Measurements from ENCODE around the gene OTOP1.

OTOP1 gene, protein sequence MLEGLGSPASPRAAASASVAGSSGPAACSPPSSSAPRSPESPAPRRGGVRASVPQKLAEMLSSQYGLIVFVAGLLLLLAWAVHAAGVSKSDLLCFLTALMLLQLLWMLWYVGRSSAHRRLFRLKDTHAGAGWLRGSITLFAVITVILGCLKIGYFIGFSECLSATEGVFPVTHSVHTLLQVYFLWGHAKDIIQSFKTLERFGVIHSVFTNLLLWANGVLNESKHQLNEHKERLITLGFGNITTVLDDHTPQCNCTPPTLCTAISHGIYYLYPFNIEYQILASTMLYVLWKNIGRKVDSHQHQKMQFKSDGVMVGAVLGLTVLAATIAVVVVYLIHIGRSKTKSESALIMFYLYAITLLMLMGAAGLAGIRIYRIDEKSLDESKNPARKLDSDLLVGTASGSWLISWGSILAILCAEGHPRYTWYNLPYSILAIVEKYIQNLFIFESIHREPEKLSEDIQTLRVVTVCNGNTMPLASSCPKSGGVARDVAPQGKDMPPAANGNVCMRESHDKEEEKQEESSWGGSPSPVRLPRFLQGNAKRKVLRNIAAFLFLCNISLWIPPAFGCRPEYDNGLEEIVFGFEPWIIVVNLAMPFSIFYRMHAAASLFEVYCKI

DNA sequence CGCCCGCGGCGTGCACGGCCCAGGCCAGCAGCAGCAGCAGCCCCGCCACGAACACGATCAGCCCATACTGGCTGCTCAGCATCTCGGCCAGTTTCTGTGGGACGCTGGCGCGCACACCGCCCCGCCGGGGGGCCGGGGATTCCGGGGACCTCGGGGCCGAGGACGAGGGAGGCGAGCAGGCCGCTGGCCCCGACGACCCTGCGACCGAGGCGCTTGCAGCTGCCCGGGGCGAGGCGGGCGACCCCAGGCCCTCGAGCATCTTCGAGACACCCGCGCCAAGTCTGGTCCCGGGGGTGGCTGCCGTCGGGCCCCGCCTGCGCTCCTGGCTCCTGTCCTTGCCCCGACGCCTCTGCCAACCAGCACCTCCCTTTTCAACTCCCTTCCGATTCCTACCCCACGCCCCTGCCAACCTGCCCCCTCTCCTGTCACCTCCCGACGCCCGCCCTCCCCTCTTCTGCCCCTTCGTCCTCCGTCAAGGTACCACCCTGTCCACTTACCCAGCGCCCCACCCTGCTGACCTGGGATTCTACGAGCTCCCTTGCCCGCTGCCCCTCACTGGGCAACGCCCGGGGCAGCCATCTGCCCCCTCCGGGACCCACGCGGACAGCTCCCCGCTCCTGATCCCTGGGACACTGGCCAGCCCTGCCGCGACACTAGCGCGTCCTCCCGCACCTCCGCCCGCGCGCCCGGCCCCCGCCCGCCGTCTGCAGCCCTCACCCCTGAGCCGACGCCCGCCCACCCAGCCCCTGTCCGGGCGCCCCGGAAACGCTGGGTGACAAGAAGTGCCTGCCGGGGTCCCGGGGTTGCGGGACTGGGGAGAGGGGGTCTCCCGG is at the start of gene OTOP1:
TSS of gene OTOP1 (minus strand) at position 324 of the 833 bp plus-strand sequence. CDS start at position 259, 65 bp downstream.
- no peak for ATAC-seq
- TF ChIP-seq ZNF8 (CRISPR knock-in tag; IDR thresholded peaks at IDR 0.05): no peak
- no peak for TF ChIP-seq ZNF565 (CRISPR knock-in tag; conservative IDR thresholded peaks at IDR 0.05; ENCODE audit: low read depth)
- no peak for TF ChIP-seq CSDC2 (CRISPR knock-in tag; IDR thresholded peaks at IDR 0.05)
- TF ChIP-seq ISL1 (CRISPR knock-in tag; IDR thresholded peaks at IDR 0.05): no peak
- no peak for TF ChIP-seq TOX (CRISPR knock-in tag; IDR thresholded peaks at IDR 0.05; ENCODE audit: borderline replicate concordance)
- no peak for TF ChIP-seq ARNTL (CRISPR knock-in tag; IDR thresholded peaks at IDR 0.05; ENCODE audit: borderline replicate concordance, low read depth)
- TF ChIP-seq ZFP30 (CRISPR knock-in tag; IDR thresholded peaks at IDR 0.05): no peak
- no peak for TF ChIP-seq OSR1 (CRISPR knock-in tag; IDR thresholded peaks at IDR 0.05)
- TF ChIP-seq, protein P1, sequence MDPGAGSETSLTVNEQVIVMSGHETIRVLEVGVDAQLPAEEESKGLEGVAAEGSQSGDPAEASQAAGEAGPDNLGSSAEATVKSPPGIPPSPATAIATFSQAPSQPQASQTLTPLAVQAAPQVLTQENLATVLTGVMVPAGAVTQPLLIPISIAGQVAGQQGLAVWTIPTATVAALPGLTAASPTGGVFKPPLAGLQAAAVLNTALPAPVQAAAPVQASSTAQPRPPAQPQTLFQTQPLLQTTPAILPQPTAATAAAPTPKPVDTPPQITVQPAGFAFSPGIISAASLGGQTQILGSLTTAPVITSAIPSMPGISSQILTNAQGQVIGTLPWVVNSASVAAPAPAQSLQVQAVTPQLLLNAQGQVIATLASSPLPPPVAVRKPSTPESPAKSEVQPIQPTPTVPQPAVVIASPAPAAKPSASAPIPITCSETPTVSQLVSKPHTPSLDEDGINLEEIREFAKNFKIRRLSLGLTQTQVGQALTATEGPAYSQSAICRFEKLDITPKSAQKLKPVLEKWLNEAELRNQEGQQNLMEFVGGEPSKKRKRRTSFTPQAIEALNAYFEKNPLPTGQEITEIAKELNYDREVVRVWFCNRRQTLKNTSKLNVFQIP (CRISPR knock-in tag; IDR thresholded peaks at IDR 0.05; ENCODE audit: borderline replicate concordance, low read depth): no peak
- no peak for TF ChIP-seq ZC3H10 (CRISPR knock-in tag; IDR thresholded peaks at IDR 0.05)
- no peak for TF ChIP-seq SNAI2 (CRISPR knock-in tag; IDR thresholded peaks at IDR 0.05)
- TF ChIP-seq, protein P2, sequence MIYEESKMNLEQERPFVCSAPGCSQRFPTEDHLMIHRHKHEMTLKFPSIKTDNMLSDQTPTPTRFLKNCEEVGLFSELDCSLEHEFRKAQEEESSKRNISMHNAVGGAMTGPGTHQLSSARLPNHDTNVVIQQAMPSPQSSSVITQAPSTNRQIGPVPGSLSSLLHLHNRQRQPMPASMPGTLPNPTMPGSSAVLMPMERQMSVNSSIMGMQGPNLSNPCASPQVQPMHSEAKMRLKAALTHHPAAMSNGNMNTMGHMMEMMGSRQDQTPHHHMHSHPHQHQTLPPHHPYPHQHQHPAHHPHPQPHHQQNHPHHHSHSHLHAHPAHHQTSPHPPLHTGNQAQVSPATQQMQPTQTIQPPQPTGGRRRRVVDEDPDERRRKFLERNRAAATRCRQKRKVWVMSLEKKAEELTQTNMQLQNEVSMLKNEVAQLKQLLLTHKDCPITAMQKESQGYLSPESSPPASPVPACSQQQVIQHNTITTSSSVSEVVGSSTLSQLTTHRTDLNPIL (CRISPR knock-in tag; IDR thresholded peaks at IDR 0.05; ENCODE audit: low read depth): no peak

DNA sequence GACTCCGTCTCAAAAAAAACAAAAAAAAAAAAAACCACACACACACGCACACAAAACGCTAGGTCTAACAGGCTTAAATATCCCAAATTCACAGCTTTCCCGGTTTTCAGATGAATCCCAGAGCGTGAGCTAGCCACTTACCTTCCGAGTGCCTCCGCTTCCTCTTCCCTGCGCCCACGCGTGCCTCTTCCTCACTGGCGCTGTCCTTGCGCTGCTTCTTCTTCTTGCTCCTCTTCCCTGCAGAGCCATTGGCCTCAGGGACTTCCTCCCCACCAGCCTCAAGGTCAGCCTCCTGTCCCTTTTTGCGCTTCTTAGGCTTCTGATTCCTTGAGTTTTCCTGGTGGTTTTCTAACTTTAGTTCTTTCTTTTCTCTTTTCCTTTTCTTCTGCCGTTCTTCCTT is 47.5 kb upstream of the OTOP1 start:
- no peak for ATAC-seq
- TF ChIP-seq ZNF565 (CRISPR knock-in tag; conservative IDR thresholded peaks at IDR 0.05; ENCODE audit: low read depth) (no peak), ZFP30 (CRISPR knock-in tag; IDR thresholded peaks at IDR 0.05) (no peak)

DNA sequence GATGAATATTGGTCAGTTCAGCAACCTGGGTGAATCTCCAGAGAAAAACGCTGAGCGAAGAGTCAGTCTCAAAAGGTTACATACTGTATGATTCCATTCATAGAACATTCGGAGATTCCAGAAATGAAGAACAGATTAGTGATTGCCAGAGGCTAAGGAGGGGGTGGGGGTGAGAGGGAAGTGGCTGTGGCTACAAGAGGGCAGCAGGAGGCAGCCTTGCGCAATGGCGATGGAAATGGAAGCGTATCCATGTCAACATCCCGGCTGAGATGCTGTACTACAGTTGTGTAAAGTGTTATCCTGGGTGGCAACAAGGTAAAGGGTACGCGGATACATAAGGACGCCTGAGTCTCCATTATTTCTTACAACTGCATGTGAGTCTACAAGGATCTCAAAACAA is 45.2 kb upstream of the OTOP1 start:
- TF ChIP-seq ZNF70 (CRISPR knock-in tag; IDR thresholded peaks at IDR 0.05) (no peak), ZC3H10 (CRISPR knock-in tag; IDR thresholded peaks at IDR 0.05) (no peak), RARB (CRISPR knock-in tag; IDR thresholded peaks at IDR 0.05) (no peak), TOX (CRISPR knock-in tag; IDR thresholded peaks at IDR 0.05; ENCODE audit: borderline replicate concordance) (no peak), ISL1 (CRISPR knock-in tag; IDR thresholded peaks at IDR 0.05) (no peak), OSR1 (CRISPR knock-in tag; IDR thresholded peaks at IDR 0.05) (no peak), PPARA (CRISPR knock-in tag; IDR thresholded peaks at IDR 0.05; ENCODE audit: borderline replicate concordance) (no peak), ZNF8 (CRISPR knock-in tag; IDR thresholded peaks at IDR 0.05) (no peak), SNAI2 (CRISPR knock-in tag; IDR thresholded peaks at IDR 0.05) (no peak), ARNTL (CRISPR knock-in tag; IDR thresholded peaks at IDR 0.05; ENCODE audit: borderline replicate concordance, low read depth) (no peak)
- TF ChIP-seq, protein P2 (CRISPR knock-in tag; IDR thresholded peaks at IDR 0.05; ENCODE audit: low read depth): no peak
- TF ChIP-seq, protein P1 (CRISPR knock-in tag; IDR thresholded peaks at IDR 0.05; ENCODE audit: borderline replicate concordance, low read depth): no peak
- ATAC-seq: peak; percentile 41; the same call in 2 of the 3 replicates

DNA sequence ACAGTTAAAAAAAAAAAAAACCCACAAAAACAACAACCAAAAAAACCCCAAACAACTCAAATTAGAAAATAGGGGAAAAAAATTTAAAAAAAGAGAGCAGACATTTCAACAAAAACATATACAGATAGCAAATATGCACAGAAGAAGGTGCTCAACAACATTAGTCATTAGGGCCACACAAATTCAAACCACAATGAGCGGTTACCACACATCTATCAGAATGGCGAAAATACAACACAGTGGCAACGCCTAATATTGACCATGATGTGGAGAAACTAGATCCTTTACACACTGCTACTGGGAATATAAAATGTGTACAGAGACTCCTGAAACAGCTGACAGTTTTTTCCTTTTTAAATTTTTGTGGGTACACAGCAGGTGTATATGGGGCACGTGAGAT is 43.8 kb upstream of the OTOP1 start:
- no peak for ATAC-seq
- TF ChIP-seq ZNF565 (CRISPR knock-in tag; conservative IDR thresholded peaks at IDR 0.05; ENCODE audit: low read depth): no peak
- TF ChIP-seq, protein P3, sequence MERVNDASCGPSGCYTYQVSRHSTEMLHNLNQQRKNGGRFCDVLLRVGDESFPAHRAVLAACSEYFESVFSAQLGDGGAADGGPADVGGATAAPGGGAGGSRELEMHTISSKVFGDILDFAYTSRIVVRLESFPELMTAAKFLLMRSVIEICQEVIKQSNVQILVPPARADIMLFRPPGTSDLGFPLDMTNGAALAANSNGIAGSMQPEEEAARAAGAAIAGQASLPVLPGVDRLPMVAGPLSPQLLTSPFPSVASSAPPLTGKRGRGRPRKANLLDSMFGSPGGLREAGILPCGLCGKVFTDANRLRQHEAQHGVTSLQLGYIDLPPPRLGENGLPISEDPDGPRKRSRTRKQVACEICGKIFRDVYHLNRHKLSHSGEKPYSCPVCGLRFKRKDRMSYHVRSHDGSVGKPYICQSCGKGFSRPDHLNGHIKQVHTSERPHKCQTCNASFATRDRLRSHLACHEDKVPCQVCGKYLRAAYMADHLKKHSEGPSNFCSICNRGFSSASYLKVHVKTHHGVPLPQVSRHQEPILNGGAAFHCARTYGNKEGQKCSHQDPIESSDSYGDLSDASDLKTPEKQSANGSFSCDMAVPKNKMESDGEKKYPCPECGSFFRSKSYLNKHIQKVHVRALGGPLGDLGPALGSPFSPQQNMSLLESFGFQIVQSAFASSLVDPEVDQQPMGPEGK (CRISPR knock-in tag; IDR thresholded peaks at IDR 0.05; ENCODE audit: borderline replicate concordance): no peak
- no peak for TF ChIP-seq ISL1 (CRISPR knock-in tag; IDR thresholded peaks at IDR 0.05)
- no peak for TF ChIP-seq ZNF8 (CRISPR knock-in tag; IDR thresholded peaks at IDR 0.05)
- TF ChIP-seq, protein P1 (CRISPR knock-in tag; IDR thresholded peaks at IDR 0.05; ENCODE audit: borderline replicate concordance, low read depth): no peak
- TF ChIP-seq, protein P4, sequence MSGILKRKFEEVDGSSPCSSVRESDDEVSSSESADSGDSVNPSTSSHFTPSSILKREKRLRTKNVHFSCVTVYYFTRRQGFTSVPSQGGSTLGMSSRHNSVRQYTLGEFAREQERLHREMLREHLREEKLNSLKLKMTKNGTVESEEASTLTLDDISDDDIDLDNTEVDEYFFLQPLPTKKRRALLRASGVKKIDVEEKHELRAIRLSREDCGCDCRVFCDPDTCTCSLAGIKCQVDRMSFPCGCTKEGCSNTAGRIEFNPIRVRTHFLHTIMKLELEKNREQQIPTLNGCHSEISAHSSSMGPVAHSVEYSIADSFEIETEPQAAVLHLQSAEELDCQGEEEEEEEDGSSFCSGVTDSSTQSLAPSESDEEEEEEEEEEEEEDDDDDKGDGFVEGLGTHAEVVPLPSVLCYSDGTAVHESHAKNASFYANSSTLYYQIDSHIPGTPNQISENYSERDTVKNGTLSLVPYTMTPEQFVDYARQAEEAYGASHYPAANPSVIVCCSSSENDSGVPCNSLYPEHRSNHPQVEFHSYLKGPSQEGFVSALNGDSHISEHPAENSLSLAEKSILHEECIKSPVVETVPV (CRISPR knock-in tag; IDR thresholded peaks at IDR 0.05): no peak
- no peak for TF ChIP-seq CSDC2 (CRISPR knock-in tag; IDR thresholded peaks at IDR 0.05)
- no peak for TF ChIP-seq RARB (CRISPR knock-in tag; IDR thresholded peaks at IDR 0.05)
- TF ChIP-seq BACH2 (CRISPR knock-in tag; IDR thresholded peaks at IDR 0.05; ENCODE audit: borderline replicate concordance): no peak
- no peak for TF ChIP-seq OSR1 (CRISPR knock-in tag; IDR thresholded peaks at IDR 0.05)
- no peak for TF ChIP-seq GLIS3 (CRISPR knock-in tag; IDR thresholded peaks at IDR 0.05)
- no peak for TF ChIP-seq TCF4 (CRISPR knock-in tag; IDR thresholded peaks at IDR 0.05; ENCODE audit: borderline replicate concordance)
